ENCODE data around the gene CHTOP. TPM values are rescaled to one million over a fixed set of nuclear protein-coding genes. Genes with fewer than 3 reads are reported as not detected.

Gene CHTOP
- total RNA-seq, 1 experiment from 2014 or later = 83.9 TPM

- Histone ChIP-seq H2AFZ (no peak overlapping the region), H4K20me1 (ENCODE audit: insufficient read depth) (no peaks in the 10 kb centered on the region), H3K4me2 (no peak overlapping the region), H3K27me3 (ENCODE audit: insufficient read depth, low read depth) (no peaks in the 10 kb centered on the region), H3K27ac (no peak overlapping the region), H3K9me2 (ENCODE audit: insufficient read depth) (no peaks in the 10 kb centered on the region), H3K79me2 (ENCODE audit: low read depth) (no peaks in the 10 kb centered on the region), H3F3A (ENCODE audit: insufficient read depth, low read depth) (peaks cover 47% of the 10 kb centered on the region; the same call in 1 of the 2 replicates), H3K36me3 (ENCODE audit: low read depth) (peaks cover 7% of the 10 kb centered on the region; the same call in 1 of the 2 replicates), H3K4me3 (no peak overlapping the region), H3K4me1 (replicated peaks; ENCODE audit: insufficient read depth) (peaks cover 34% of the 10 kb centered on the region), H3K9me3 (ENCODE audit: insufficient read depth, low read depth) (no peaks in the 10 kb centered on the region)
- intact Hi-C loops (cut with micrococcal nuclease; ENCODE audit: unreplicated experiment) = no loop called here
- CTCF ChIA-PET = interaction anchor here (0.6 kb wide), 1 partner anchor 632 kb away, joined by 3 read pairs; no protein-coding TSS in a partner anchor
- no TSS peak for BruUV-seq (replicated peaks)
- DNase-seq = no peak
- no peak for TF ChIP-seq EZH2 (IDR thresholded peaks at IDR 0.05; ENCODE audit: low read depth)
- TF ChIP-seq, protein P1, sequence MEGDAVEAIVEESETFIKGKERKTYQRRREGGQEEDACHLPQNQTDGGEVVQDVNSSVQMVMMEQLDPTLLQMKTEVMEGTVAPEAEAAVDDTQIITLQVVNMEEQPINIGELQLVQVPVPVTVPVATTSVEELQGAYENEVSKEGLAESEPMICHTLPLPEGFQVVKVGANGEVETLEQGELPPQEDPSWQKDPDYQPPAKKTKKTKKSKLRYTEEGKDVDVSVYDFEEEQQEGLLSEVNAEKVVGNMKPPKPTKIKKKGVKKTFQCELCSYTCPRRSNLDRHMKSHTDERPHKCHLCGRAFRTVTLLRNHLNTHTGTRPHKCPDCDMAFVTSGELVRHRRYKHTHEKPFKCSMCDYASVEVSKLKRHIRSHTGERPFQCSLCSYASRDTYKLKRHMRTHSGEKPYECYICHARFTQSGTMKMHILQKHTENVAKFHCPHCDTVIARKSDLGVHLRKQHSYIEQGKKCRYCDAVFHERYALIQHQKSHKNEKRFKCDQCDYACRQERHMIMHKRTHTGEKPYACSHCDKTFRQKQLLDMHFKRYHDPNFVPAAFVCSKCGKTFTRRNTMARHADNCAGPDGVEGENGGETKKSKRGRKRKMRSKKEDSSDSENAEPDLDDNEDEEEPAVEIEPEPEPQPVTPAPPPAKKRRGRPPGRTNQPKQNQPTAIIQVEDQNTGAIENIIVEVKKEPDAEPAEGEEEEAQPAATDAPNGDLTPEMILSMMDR (conservative IDR thresholded peaks at IDR 0.05) = no peak
- POLR2A ChIA-PET (ENCODE audit: unreplicated experiment) = no interaction called here
These were observed 34.0 kb upstream of the CHTOP start for GRCh38 chr1:153599847-153600246.

DNA sequence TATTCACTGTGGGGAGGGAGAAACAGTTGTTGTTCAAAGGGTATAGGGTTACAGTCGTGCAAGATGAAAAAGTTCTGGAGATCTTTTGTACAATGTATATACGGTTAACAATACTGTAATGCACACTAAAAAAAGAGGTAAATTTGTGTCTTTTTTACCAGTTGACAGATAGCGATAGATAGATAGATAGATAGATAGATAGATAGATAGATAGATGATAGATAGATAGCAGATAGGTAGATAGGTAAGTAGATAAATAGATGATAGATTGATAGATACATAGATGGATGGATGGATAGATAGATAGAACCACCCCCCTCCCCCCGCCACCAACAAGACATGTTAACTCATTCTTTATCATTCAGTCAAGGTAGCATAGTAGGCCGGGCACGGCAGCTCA lies 31.1 kb upstream of the CHTOP start:
- Histone ChIP-seq H3K27ac (no peak overlapping the region), H3F3A (ENCODE audit: insufficient read depth, low read depth) (peaks cover 58% of the 10 kb centered on the region; the same call in 1 of the 2 replicates), H4K20me1 (ENCODE audit: insufficient read depth) (no peaks in the 10 kb centered on the region), H2AFZ (no peak overlapping the region), H3K4me1 (replicated peaks; ENCODE audit: insufficient read depth) (peaks cover 37% of the 10 kb centered on the region), H3K9me2 (ENCODE audit: insufficient read depth) (no peaks in the 10 kb centered on the region), H3K79me2 (ENCODE audit: low read depth) (peaks cover 13% of the 10 kb centered on the region), H3K4me2 (no peak overlapping the region), H3K36me3 (ENCODE audit: low read depth) (peaks cover 19% of the 10 kb centered on the region), H3K27me3 (ENCODE audit: insufficient read depth, low read depth) (no peaks in the 10 kb centered on the region), H3K4me3 (no peak overlapping the region), H3K9me3 (ENCODE audit: insufficient read depth, low read depth) (no peaks in the 10 kb centered on the region)
- no TSS peak for BruUV-seq (replicated peaks)
- intact Hi-C loops (cut with micrococcal nuclease; ENCODE audit: unreplicated experiment) = no loop called here
- CTCF ChIA-PET = interaction anchor here (0.7 kb wide), 1 partner anchor 69 kb away, joined by 7 read pairs; no protein-coding TSS in a partner anchor
- TF ChIP-seq, protein P1 (conservative IDR thresholded peaks at IDR 0.05) = no peak
- TF ChIP-seq EZH2 (IDR thresholded peaks at IDR 0.05; ENCODE audit: low read depth) = no peak
- DNase-seq = no peak
- POLR2A ChIA-PET (ENCODE audit: unreplicated experiment) = no interaction called here

DNA sequence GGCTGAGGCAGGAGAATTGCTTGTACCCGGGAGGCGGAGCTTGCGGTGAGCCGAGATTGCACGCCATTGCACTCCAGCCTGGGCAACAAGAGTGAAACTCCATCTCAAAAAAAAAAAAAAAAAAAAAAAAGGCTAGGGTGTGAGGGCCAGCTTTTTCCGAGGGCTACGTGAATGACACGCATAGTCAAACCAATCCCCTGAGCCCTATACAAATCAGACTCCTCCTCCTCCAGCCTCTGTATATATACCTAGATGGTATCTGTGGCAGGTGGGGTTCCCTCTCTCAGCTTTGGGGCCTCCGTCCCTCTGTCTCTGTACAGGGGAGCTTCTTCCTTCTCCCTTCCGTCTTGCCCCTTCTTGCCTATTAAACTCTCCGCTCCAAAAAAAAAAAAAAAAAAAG lies 27.7 kb upstream of the CHTOP start:
- peaks cover 57% of the 10 kb centered on the region for H3K4me1 ChIP-seq (replicated peaks; ENCODE audit: insufficient read depth)
- no peaks in the 10 kb centered on the region for H3K9me3 ChIP-seq (ENCODE audit: insufficient read depth, low read depth)
- no peak overlapping the region for H3K27ac ChIP-seq
- peaks cover 32% of the 10 kb centered on the region for H3K79me2 ChIP-seq (ENCODE audit: low read depth)
- no peak overlapping the region for H3K4me2 ChIP-seq
- H3K4me3 ChIP-seq = no peak overlapping the region
- intact Hi-C loops (cut with micrococcal nuclease; ENCODE audit: unreplicated experiment) = no loop called here
- ChIA-PET POLR2A (ENCODE audit: unreplicated experiment) (no interaction called here), CTCF (interaction anchor here (1.2 kb wide), 1 partner anchor 9 kb away, joined by 3 read pairs; no protein-coding TSS in a partner anchor)
- peaks cover 67% of the 10 kb centered on the region for H3F3A ChIP-seq (ENCODE audit: insufficient read depth, low read depth)
- TF ChIP-seq, protein P1 (conservative IDR thresholded peaks at IDR 0.05) = no peak
- TF ChIP-seq EZH2 (IDR thresholded peaks at IDR 0.05; ENCODE audit: low read depth) = no peak
- no peak overlapping the region for H2AFZ ChIP-seq
- DNase-seq = no peak
- peaks cover 23% of the 10 kb centered on the region for H3K36me3 ChIP-seq (ENCODE audit: low read depth)
- H3K9me2 ChIP-seq (ENCODE audit: insufficient read depth) = no peaks in the 10 kb centered on the region
- H4K20me1 ChIP-seq (ENCODE audit: insufficient read depth) = no peaks in the 10 kb centered on the region
- no peaks in the 10 kb centered on the region for H3K27me3 ChIP-seq (ENCODE audit: insufficient read depth, low read depth)
- no TSS peak for BruUV-seq (replicated peaks)

Measured in PC-9 (cell line).